ENCODE results near the gene ACADVL.

The ACADVL gene

GRCh38 chr17:7233701-7234082 is 14.0 kb downstream of the ACADVL start:
- CTCF ChIA-PET = interaction anchor here (0.9 to 1.4 kb wide), 3 partner anchors 26 to 63 kb away, joined by 3 to 7 read pairs (median 3); no protein-coding TSS in a partner anchor
- no peak for TF ChIP-seq CTCF (conservative IDR thresholded peaks at IDR 0.05; ENCODE audit: low read depth)
- H3K27ac ChIP-seq = peak overlapping the region; percentile 95
- POLR2A ChIA-PET (ENCODE audit: low non-redundant PET) = interaction anchor here (0.6 kb wide), 1 partner anchor 64 kb away, joined by 3 read pairs; no protein-coding TSS in a partner anchor
- no peak for DNase-seq (ENCODE audit: low spot score)

- peak within 1 kb of the TSS; percentile 95 for H3K27ac ChIP-seq
These were observed 14.6 kb downstream of the ACADVL start, which contains the start of gene DVL2 for GRCh38 chr17:7234083-7234951. TSS of gene DVL2 (minus strand) at chr17:7234517. CDS start at chr17:7234262, 255 bp downstream.

GRCh38 chr17:7235693-7236665 is 16.2 kb downstream of the ACADVL start:
- peak overlapping the region; percentile 95 for H3K27ac ChIP-seq
- TF ChIP-seq CTCF (conservative IDR thresholded peaks at IDR 0.05; ENCODE audit: low read depth) = no peak
- ChIA-PET CTCF (interaction anchor here (0.6 kb wide), 1 partner anchor 325 kb away, joined by 3 read pairs; no protein-coding TSS in a partner anchor), POLR2A (ENCODE audit: low non-redundant PET) (interaction anchor here (0.8 kb wide), 1 partner anchor 1301 kb away, joined by 3 read pairs; no protein-coding TSS in a partner anchor)
- peak; percentile 44 for DNase-seq (ENCODE audit: low spot score)

More at GRCh38 chr17:7234083-7234951, 14.6 kb downstream of the ACADVL start, which contains the start of gene DVL2:
- peak; percentile 97 for DNase-seq (ENCODE audit: low spot score)
- TF ChIP-seq CTCF (conservative IDR thresholded peaks at IDR 0.05; ENCODE audit: low read depth) = no peak
- POLR2A ChIA-PET (ENCODE audit: low non-redundant PET) = interaction anchor here (0.6 kb wide), 1 partner anchor 64 kb away, joined by 3 read pairs; no protein-coding TSS in a partner anchor
- CTCF ChIA-PET = interaction anchor here (0.9 kb wide), 2 partner anchors 25 to 46 kb away, joined by 3 read pairs; no protein-coding TSS in a partner anchor

- DNase-seq (ENCODE audit: low spot score) = no peak
- TF ChIP-seq CTCF (conservative IDR thresholded peaks at IDR 0.05; ENCODE audit: low read depth) = no peak
- ChIA-PET CTCF (no interaction called here), POLR2A (ENCODE audit: low non-redundant PET) (interaction anchor here (0.8 kb wide), 1 partner anchor 1301 kb away, joined by 3 read pairs; no protein-coding TSS in a partner anchor)
- peak overlapping the region; percentile 95 for H3K27ac ChIP-seq
These were observed 17.1 kb downstream of the ACADVL start for GRCh38 chr17:7236808-7237207.

- ChIA-PET CTCF (no interaction called here), POLR2A (ENCODE audit: low non-redundant PET) (no interaction called here)
- no peak for TF ChIP-seq CTCF (conservative IDR thresholded peaks at IDR 0.05; ENCODE audit: low read depth)
- no peak for DNase-seq (ENCODE audit: low spot score)
- peak overlapping the region; percentile 95 for H3K27ac ChIP-seq
These were observed 17.6 kb downstream of the ACADVL start for GRCh38 chr17:7237266-7237760.
